Suprapubic skin (tissue), 4 donors: ENCODE measurements around the gene SUPT20H.
"Not testable (repeated sequence)": the region's sequence is repeated elsewhere in the genome, so short reads cannot be mapped to it uniquely, and the experiment has no call there.

Source experiments
- CTCF ChIP-seq, 2 donors: fragments of 200-600 bp in 1 of 2; fragments of 450-650 bp in 1 of 2; sonication (generic) in 1 of 2; IDR thresholded peaks; one replicate each; pipeline ENCODE4 v1.5.1; 2016 to 2019; ENCODE audit warnings: antibody characterized with exemption in 2 of 2, mild to moderate bottlenecking in 1 of 2, moderate library complexity in 1 of 2
- POLR2A ChIP-seq, 2 donors: fragments of 450-650 bp; IDR thresholded peaks; one replicate each; pipeline ENCODE4 v1.6.1; 2017; ENCODE audit warnings: antibody characterized with exemption in 2 of 2, mild to moderate bottlenecking in 2 of 2, moderate library complexity in 2 of 2
- POLR2AphosphoS5 ChIP-seq, 3 donors: sonication (generic); formaldehyde crosslinking; IDR thresholded peaks; one replicate each; pipeline ENCODE4 v1.6.1; 2017; ENCODE audit warnings: antibody characterized with exemption in 3 of 3

- TF ChIP-seq POLR2A, POLR2AphosphoS5, CTCF (IDR thresholded peaks at IDR 0.05): not testable (repeated sequence)
These were observed 3.3 kb downstream of the SUPT20H start for GRCh38 chr13:37056228-37056627.
